ENCODE measurements around the gene LRIG3.
"Not testable (repeated sequence)": the region's sequence is repeated elsewhere in the genome, so short reads cannot be mapped to it uniquely, and the experiment has no call there.

The LRIG3 gene, protein sequence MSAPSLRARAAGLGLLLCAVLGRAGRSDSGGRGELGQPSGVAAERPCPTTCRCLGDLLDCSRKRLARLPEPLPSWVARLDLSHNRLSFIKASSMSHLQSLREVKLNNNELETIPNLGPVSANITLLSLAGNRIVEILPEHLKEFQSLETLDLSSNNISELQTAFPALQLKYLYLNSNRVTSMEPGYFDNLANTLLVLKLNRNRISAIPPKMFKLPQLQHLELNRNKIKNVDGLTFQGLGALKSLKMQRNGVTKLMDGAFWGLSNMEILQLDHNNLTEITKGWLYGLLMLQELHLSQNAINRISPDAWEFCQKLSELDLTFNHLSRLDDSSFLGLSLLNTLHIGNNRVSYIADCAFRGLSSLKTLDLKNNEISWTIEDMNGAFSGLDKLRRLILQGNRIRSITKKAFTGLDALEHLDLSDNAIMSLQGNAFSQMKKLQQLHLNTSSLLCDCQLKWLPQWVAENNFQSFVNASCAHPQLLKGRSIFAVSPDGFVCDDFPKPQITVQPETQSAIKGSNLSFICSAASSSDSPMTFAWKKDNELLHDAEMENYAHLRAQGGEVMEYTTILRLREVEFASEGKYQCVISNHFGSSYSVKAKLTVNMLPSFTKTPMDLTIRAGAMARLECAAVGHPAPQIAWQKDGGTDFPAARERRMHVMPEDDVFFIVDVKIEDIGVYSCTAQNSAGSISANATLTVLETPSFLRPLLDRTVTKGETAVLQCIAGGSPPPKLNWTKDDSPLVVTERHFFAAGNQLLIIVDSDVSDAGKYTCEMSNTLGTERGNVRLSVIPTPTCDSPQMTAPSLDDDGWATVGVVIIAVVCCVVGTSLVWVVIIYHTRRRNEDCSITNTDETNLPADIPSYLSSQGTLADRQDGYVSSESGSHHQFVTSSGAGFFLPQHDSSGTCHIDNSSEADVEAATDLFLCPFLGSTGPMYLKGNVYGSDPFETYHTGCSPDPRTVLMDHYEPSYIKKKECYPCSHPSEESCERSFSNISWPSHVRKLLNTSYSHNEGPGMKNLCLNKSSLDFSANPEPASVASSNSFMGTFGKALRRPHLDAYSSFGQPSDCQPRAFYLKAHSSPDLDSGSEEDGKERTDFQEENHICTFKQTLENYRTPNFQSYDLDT
- total RNA-seq = 0 to 1.8 reads per million in 2 donors

DNA sequence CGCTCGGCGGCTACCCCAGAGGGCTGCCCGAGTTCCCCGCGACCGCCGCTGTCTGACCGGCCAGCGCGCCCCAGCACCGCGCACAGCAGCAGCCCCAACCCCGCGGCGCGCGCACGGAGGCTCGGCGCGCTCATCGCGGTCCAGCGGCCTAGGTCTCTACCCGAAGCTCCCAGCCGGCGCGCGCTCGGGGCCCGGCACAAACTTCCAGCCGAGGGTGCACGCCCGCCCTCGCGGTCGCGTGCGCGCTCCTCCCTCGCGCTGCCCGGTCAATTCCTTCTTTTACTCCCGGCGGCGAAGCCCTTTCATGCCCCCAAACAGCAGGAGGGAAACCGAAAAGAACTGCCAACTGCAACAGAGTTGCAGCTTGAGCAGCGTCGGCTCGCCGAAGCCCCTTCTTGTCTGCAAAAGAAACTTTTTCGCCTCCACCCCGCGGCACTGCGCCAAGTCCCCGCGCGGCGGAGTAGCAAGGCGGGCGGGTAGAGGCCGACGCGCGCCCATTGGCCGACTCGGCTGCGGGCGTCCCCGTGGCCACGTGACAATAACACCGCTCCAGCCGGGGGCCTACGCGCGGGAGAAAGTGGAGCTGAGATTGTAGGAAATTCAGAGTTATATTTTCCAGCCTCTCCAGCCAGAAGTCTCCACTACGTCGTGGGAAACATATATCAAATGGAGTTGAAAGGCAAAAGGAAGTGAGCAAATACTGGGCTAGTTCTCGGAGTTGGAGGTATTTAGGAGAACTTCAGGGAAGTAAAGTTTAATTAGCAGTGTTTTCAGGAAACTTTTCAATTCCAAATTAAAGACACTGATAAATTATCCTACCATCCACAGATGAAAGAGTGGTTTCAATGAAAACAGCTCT lies at the start of gene LRIG3:
Gene LRIG3, minus strand, starts transcription at position 403 of the 859 bp plus-strand sequence. Its CDS starts 269 bp downstream, at position 134.
- DNase-seq = peak in 1 of 5 experiments; percentile 59

DNA sequence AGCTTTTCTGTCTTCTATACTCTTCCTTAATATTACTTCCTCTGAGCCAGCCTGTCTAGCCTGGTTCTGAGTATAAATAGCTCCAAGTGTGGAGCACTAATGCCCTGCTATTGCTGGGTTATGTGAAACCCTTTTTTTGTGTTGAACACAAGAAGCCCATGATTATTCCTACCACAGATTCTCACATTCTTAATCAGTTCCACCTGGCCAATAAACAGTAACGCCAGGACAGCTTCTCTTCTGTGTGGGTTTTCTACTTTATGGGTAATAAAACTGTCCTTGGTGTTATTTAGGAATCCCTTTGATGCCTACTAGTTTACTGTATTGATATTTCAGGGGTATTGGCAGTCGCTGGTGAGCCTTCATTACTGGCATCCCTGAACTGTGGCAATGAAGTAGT lies 48.9 kb upstream of the LRIG3 start:
- no peak for DNase-seq

DNA sequence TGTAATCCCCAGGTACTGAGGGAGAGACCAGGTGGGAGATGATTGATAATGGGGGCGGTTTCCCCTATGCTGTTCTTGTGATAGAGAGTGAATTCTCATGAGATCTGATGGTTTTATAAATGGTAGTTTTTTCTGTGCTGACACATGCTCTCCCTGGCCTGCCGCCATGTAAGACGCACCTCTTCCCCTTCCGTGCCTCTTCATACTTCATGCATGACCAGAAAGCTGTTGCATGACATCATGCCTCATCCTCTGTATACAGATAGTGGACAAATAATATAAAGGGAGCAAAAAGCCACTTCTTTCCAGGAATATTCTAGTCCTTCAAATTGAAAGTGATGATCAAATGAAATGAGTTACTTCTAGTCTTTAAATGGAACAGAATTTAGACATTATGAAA lies 47.3 kb upstream of the LRIG3 start:
- no peak for DNase-seq

DNA sequence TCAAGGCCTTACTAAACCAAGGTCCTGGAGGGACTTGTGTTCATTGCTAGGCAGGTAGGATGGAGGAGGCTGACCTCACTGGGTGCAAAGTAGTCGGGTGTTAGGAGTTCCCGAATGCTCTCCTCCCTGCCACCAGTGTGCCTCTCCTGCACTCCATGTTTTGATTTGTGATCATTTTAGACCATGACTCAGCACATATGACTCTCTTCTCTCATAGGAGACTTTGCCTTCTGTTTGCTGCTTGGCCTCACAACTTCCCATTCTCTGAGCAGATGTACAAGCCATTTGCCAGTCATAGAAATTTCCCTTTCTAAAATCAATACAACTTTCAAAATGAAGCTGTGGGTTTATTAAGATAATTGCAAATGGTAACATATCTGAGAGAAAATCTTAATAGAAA lies 46.6 kb upstream of the LRIG3 start:
- no peak for DNase-seq

DNA sequence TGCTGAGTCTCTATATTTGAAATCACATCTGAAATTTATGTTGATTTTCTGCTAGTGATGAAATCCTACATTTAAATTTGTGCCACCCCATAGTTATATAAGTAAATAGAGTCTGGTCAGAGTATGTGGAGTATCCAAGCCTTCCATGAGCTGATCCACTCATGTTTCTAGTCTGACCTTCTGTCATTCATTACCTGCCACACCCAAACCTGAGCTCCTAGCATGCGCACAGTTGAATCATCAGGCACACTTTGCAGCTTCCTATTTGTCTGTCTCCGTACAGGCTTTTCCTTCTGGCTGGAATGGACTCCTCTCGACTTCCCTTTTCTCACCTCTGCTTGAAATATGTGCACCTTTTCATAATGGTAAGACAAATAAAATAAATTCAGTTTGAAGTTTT lies 45.3 kb upstream of the LRIG3 start:
- DNase-seq = no peak

DNA sequence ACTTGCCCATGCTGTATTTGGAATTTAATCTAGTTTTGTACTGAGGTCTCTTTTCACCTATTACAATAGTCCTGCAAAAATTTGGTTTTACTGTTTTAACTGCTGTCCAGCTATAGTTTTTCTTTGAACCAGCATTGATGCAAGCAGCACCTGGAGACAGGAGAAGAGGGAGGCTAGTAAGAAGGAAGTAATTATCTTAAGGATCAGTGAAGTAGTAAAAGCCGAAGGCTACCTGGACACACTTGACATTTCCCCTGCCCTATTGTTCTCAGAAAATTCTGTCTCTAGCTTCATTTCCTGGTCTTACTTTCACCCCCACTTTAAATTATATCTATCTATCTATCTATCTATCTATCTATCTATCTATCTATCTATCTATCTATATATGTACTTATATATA lies 43.5 kb upstream of the LRIG3 start:
- no peak for DNase-seq

DNA sequence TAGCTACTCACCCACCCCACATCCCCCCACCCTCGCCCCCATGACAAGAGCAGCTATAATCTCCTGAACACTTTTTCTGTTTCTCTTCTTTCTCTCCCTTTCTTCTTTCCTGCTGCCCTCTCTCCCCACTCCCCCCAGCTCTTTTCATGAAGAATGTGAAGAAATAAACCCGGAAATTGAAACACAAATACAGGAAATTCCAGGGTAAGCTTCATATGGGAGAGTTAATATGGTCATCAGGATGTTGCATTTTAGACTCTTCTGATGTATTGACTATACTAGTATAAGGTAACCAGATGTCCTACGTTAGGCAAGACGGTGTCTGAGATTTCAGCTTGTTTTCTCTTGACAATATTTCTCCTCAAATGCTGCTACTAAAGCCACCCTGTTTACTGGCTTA lies 41.6 kb upstream of the LRIG3 start:
- no peak for DNase-seq

DNA sequence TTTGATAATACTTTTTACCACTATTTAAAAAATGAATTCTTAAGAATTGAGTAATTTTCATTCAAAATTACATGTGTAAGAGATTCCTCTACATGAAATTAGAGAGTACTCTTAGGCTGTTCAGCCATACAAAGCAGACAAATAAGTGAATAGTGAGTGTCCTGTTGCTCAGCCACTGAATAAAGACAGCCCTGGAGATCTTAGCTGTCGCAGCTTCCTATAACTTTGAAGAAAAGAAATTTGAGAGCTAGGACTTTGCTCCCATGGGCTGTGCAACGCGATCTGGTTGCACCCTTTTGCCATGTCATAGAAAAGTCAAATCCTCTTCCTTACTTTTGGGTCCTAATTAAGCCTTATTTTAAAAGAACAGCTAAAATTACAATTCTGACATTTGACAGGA lies 40.9 kb upstream of the LRIG3 start:
- DNase-seq = no peak

DNA sequence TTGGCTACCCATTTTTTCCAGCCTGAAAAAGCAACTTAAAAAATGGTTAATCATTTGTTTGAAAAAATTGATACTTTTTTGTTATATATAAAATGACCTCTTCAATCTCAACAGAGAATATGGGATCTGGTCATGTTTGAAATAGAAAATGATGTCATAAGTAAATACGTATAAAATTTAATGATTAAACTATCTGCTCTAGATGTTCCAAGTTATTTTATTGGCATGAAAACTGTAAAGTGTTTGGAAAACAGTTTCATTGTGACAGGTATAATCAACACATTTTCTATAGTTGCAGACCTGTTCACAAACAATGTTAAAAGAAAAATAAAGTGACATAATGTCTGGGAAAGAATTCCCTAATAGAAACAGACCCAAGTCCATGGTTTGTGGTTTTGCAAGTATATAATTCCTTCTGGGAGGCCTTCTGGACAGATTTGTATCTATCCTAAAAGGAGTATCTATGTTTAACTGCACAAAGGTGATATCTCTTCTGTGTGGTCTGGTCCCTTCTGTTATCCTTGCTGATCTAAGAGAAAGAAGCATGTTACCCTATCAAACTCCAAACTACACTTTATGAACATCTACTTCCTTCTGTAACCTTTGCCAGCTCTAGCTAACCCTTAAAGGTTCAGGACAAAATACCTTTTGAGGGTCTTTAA lies 39.5 kb upstream of the LRIG3 start:
- no peak for DNase-seq

DNA sequence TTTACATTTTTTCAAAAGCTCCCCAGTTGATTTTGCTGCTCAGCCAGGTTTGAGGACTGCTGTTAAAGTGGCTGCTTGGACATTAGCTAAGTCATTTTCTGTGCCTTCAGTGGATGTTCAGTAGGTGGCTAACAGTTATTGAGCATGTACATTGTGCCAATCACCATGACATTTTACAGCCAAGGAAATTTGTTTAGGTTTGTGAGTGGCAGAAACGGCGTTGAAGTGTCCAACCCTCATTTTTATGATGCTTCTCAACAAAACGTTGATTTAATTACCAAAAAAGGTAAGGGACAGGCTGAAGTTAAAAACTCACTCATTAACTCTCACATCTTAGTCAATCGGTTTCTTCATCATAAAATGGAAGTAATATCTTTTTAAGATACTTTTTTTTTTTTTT lies 37.0 kb upstream of the LRIG3 start:
- no peak for DNase-seq

DNA sequence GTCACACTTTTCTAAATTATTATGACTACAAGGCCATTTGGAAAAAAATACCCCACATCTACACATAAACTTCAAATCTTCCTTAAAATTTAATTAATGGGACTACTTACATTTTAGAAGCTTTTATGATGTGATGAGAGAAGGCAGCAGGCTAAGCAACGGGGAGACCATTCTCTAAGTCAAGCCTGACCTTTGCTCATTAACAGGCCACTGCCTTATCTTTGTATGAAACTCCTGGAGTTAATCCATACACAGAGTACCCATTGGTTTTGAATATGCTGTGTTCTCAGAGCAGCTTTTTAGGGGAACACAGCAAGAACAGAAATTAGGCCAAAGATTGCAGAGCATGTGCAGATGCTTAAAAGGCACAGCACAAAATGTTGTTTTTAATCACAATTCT lies 35.5 kb upstream of the LRIG3 start:
- no peak for DNase-seq

DNA sequence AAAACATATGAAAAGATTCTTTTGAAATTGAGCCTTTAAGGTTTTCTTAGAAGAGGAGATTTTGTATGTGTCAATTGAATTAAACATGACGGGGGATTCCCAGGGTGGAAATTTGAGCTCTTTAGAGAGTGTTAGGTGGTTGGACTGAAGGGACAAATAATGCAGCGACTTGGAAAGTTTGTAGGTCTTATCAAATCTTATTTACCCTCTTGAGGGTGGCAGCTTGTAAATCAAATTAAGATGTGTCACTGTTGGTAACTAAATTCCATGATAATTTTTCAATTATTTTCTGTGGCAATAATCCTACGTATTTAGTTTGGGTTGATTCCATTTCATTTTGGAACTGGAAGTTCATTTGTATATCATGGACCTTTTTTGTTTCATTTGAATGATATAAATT lies 33.7 kb upstream of the LRIG3 start:
- no peak for DNase-seq

DNA sequence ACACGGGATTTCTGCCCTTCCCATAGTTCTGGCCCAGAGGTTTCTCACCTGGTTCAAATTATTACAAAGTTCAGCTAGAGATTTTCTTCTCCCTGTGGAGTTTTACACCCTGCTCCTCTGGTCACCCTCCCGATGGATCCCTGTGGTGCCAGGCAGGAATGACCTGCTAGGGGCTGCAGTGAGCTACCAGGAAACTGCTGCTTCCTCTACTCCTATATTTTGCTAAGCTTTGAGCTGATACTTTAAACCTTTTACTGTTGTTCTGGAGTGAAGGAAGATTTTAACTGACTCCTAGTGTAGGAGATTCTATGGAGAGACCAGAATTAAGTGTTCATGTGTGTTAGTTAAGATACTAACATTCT lies 30.4 kb upstream of the LRIG3 start:
- no peak for DNase-seq

DNA sequence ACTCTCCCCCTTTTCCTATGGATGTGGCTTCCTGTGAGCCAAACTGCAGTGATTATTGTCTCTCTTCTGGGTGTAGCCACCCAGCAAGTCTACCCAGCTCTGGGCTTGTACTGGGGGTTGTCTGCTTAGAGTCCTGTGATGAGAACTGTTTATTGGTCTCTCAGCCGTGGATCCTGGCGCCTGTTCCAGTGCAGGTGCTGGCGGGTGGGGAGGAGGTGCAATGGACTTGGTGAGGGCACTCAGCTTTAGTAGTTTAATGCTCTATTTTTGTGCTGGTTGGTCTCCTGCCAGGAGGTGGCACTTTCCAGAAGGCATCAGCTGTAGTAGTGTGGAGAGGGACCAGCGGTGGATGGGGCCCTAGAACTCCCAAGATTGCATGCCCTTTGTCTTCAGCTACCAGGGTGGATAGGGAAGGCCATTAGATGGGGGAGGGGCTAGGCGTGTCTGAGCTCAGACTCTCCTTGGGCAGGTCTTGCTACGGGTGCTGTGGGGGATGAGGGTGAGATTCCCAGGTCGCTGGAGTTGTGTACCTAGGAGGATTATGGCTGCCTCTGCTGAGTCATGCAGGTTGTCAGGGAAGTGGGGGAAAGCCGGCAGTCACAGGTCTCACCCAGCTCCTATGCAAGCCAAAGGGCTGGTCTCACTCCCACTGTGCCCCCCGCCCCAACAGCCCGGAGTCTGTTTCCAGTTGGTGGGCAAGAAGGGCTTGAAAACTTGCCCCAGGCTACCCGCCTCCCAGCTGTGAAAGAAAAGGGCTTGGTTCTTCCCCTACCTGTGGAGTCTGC lies 29.8 kb upstream of the LRIG3 start:
- not testable (repeated sequence) for DNase-seq

DNA sequence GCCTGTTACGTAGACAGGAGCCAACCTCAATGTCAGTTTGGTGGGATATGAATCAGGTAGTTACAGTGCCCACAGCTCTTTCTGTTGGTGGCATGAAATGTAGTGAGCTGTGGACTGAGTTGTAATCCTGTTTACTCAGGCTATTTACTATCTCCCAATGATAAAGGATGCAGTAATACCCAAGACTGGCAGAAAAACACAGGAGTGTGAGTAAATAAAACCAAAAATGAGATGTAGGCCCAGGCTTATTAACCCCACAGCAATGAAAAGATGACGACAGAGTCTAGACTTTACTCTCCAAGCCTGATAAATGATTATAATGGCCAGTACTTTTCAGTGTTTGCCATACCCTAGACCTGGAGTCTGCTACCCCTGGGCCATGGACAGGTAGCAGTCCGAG lies 22.8 kb upstream of the LRIG3 start:
- no peak for DNase-seq

DNA sequence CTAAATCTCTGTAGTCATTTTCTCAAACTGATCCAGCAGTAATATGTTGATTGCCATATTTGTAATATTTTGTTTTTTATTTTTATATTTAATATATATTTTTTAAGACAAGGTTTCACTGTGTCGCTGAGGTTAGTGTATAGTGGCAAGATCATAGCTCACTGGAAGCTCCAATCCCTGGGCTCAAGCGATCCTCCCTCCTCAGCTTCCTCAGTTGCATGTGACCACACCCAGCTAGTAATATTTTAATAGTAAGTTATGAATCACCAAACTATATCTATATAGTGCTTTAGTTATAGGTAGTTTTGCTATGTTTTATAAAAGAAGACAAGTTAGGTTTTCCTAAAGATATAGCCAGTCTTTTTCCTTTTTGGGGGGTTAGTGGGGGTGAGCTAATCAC lies 22.0 kb upstream of the LRIG3 start:
- no peak for DNase-seq

DNA sequence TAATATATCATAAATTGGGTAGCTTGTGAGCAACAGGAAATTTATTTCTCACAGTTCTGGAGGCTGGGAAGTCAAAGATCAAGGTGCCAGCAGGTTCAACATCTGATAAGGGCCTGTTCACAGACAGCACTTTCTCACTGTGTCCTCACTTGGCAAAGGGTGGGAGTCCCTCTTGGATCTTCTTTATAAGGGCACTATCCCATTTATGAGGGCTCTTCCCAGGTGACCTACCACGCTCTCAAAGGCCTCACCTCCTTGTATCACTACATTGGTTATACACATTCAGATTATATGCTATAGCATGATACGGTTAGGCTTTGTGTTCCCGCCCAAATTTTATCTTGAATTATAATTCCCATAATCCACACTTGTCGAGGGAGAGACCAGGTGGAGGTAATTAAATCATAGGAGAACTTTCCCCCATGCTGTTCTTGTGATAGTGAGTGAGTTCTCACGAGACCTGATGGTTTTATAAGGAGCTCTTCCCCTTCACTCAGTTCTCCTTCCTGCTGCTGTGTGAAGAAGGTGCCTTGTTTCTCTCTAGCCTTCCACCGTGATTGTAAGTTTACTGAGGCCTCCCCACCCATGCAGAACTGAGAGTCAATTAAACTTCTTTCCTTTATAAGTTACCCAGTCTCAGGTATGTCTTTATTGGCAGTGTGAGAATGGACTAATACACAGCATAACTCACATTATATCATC lies 19.2 kb upstream of the LRIG3 start:
- DNase-seq = no peak

DNA sequence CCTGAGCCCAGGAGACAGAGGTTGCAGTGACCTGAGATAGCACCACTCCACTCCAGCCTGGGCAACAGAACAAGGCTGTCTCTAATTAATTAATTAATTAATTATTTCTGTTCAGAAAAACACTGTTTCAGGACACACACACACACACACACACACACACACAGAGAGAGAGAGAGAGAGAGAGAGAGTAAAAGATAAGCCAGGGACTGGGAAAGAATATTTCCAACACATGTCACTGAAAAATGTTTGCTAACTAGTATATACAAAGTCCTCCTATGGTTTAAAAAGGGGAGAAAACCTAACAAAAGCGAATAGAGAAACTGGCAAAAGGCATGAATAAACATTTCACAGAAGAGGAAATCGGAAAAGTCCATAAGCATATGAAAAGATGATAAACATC lies 18.1 kb upstream of the LRIG3 start:
- no peak for DNase-seq

DNA sequence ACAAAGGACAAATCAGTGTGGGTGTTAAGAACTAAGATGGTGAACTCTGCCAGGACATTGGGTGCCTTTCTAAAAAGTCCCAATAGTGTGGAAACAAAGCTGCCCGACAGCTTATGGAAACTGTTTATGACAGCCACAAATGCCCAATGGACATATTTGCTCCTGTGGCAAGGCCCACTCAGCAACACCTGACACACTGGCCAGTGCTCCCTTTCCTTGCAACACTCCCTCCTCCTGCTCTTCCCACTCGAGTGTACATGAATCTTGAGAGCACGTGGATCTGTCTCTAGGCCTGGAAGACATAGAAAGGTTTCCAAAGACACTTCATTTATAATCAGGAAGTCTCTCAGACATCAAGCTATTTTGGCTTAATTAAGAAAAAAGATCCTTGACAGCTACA lies 14.2 kb upstream of the LRIG3 start:
- no peak for DNase-seq

All from T-helper 2 cell (primary cell).